OCI-LY1 (cell line): ENCODE measurements around the gene FAM222B.

Experiments used
- CTCF ChIP-seq: fragments of 200-600 bp; sonication (generic), shearing (Covaris generic); IDR thresholded peaks from 2 replicates; pipeline ENCODE4 v1.5.1; 2017; ENCODE audit warnings: mild to moderate bottlenecking, antibody characterized with exemption, low read length, moderate library complexity, mixed read lengths
- EZH2 ChIP-seq: fragments of 200-600 bp; sonication (generic), shearing (Covaris generic); IDR thresholded peaks from 2 replicates; pipeline ENCODE4 v1.8.0; 2017; ENCODE audit warnings: borderline replicate concordance, mixed run types, mild to moderate bottlenecking, antibody characterized with exemption, low read length, moderate library complexity, mixed read lengths

GRCh38 chr17:28880572-28880945, 38.0 kb upstream of the FAM222B start:
- no peak for TF ChIP-seq CTCF
- TF ChIP-seq EZH2, result no peak
